HUDEP-2 (cell line): ENCODE measurements around the gene EXD3.
"Not testable (repeated sequence)": the region's sequence is repeated elsewhere in the genome, so short reads cannot be mapped to it uniquely, and the experiment has no call there.

Source experiments
- DNase-seq, 76 experiments: peaks; one replicate each; lab custom pipeline; 2025; ENCODE audit not compliant: unreplicated experiment in 76 of 76; lab: John Stamatoyannopoulos, UW

EXD3 gene

DNA sequence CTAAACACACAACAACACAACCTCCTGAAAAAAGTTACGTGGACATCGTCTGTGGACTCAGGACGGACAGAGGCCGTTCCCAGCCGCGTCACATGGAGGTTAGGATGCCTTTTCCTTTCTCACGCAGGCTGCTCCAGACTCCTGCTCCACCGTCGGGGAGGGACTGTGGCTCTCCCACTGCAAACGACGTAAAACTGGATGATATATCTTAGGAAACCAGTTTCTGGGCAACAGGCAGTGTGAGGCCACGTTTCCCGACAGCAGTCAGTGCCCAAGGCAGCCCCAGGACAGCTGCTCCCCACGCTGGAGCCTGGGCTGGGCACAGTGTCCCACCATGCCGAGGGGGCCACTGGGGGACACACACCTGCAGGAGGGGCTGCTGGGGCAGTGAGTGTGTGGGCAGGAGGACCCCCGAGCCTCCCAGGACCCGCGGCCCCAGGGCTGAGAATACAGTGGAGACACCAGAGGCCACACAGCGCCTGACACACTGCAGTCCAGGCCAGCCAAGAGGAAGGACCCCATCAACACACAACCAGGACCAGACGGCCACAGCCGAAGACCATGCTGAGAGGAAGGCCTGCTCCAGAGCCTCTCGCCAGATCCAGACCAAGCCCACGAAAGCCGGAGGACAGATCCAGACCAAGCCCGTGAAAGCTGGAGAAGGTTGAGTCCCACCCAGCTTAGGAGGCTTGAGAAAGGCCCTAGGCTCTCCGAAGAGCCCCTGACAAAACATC, 26.2 kb downstream of the EXD3 start:
- no peak for DNase-seq

GRCh38 chr9:137396227-137396626, 26.7 kb downstream of the EXD3 start:
- DNase-seq, result no peak

GRCh38 chr9:137395666-137396010, 27.3 kb downstream of the EXD3 start:
- no peak for DNase-seq

DNA sequence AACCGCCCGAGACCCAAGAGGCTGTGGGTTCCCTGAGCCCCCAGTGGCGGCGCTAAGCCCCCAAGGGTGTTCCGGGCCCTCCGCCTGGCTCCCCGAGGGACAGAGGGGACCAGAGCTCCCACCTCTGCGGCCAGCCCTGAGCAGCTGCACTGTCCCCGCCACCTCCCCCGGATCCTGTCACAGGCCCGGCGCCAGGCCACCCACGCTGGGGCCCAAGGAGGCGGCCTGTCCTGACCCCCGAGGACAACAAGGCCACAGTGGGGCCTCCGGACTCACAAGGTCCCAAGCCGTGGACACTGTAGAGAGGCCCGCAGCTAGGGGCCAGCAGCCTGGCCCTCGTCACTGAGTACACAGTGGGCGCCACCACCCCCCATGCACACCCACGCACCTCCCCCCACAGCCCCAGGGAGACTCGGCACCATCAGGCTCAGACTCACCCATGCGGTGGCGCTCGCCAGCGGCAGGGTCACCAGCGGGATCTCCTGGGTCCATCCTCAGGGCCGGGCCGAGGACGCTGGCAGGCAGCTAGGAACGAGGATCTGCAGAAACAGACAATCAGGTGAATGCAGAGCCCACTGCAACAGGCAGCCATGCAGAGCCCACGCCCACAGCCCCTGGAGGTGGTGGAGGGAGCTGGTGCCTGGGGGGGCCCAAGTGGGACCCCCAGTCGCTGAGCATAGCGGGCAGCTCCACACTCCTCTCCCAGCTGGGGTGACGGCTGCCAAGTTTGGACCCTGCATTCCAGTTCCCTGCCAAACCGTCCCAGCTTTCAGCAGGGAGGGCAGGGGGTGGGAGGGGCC, 27.9 kb downstream of the EXD3 start:
- DNase-seq, result peak in 1 of 76 experiments; percentile 20

DNA sequence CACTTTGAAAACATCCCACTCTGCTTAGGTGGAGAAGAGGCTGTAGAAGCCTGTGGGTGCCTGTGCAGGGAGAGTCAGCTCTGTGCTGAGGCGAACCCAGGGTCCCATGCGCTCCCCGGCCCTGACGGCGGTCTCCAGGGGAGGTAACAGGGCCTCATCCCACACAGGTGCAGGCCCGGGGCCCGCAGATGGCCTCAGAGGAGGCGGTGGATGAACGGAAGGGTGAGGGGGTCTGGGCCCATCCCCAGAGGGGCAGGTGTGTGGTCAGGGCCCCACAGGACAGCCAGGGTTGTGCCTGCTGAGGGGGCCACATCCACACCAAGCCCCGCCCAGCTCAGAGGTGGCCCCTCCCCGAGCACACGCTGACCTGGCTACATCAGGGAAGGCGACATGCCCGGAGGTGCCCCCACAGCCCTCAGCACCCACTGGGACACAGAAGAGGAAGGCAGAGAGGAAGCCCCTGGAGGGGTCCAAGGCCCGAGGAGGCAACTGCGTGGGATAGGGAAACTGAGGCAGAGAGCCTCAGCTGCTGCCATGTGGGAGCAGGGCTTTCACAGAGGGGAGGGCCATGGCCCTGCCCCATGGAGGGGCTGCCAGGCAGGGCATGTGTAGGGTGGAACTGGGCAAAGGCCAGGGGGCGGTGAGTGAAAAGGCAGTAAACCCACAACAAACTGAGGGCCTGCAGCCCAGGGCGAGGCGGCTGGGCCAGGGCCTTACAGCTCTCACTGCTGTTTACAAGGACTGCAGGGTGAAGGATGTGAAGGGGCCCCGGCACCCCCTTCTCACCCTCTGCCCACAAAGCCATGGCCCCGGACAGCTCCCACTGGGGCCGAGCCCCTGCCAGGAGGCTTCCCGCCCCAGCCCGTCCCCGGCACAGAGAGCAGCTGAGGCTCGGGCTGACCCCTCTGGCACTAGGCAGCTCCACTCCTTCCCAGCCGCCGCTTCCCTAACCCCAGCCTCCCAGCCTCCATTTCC, 29.5 kb downstream of the EXD3 start:
- DNase-seq, result no peak

DNA sequence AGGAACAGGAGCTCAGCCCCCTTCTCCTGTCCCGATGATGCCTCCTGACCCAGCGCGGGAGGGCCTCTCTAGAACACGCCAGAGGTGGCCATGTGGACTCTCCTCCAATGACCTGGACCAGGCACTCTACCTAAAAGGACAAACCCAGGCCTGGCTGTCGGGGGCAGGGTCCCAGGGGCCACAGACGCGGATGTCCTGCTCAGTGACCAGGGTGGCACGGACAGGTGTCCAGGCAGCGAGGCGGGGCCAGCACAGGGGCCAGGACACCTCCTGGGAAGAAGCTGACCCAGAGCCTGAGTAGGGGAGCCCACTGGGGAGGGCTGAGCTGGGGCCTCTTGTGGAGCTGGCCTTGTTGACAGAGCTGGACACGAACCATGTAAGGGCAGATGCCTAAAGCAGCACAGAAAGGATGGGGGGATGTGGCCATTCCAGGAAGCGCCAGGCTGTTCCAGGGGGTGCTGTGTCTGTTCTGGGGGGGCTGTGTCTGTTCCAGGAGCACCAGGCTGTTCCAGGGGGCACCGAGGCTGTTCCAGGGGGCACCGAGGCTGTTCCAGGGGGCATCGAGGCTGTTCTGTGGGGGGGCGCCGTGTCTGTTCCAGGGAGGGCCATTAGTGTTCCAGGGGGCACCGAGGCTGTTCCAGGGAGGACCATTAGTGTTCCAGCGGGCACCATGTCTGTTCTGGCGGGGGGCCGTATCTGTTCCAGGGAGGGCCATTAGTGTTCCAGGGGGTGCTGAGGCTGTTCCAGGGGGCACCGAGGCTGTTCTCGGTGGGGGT, 30.5 kb downstream of the EXD3 start:
- DNase-seq, result no peak

DNA sequence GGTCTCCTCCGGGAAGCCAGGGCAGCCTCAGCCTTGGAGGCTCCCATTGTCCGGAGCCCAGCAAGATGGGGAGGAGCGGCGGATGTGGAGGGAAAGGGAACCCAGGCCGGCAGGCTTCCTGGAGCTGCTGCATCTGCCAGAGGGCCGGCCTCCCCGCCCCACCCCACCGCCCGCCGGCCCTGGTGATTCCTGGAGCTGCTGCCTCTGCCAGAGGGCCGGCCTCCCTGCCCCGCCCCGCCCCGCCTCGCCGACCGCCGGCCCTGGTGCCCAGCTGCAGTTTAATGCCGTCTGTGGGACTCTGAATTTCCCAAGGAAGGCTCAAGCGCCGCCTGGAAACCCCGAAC, 31.6 kb downstream of the EXD3 start:
- peak in 18 of 76 experiments; percentile 7 to 66 (median 26) for DNase-seq

DNA sequence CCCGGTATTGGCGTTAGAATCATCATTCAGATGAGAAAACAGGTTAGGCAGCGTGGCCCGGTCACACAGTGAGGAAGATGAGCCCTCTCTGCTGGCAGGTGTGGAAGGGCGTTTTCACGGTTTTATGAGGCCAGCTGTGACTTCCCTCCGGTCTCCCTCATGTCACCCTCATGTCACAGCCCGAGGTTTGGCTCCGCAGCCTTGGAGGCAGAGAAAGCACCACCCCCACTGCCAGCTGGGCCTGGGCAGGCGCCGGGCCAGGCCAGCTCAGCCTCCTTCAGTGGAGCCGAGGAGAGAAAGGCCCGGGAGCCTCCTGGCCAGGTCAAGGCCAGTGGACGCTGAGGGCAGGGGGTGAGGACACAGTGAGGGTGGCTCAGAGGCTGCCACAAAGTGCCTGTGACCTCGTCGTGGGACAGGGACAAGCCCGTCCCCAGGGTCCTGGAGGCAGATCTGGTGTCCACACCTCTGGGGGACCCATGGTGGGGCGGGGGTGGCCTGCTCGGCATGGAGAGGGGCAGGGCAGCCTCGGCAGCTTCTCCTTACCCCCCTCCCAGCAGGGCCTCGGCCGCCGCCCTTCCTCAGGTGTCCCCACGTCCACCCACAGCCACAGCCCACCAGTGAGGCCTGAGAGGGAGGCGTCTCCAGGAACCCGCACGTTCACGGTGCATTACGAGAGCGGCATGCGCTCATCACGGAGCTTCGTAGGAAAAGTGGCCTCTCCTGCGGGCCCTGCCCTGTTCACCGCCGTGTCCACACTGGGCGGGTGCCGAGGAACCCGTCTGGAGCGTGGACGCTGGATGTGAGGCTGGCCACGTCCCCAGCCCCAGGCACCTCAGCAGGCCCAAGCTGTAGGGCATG, 32.2 kb downstream of the EXD3 start:
- peak in 14 of 76 experiments; percentile 13 to 72 (median 44) for DNase-seq

- DNase-seq, result no peak
These were observed 33.6 kb downstream of the EXD3 start for GRCh38 chr9:137389428-137389746.

GRCh38 chr9:137388589-137389427, 34.2 kb downstream of the EXD3 start:
- peak in 60 of 76 experiments; percentile 10 to 81 (median 40) for DNase-seq

GRCh38 chr9:137387891-137388560, 34.9 kb downstream of the EXD3 start:
- no peak for DNase-seq

- DNase-seq, result no peak
These were observed 35.7 kb downstream of the EXD3 start for GRCh38 chr9:137387114-137387890.

DNA sequence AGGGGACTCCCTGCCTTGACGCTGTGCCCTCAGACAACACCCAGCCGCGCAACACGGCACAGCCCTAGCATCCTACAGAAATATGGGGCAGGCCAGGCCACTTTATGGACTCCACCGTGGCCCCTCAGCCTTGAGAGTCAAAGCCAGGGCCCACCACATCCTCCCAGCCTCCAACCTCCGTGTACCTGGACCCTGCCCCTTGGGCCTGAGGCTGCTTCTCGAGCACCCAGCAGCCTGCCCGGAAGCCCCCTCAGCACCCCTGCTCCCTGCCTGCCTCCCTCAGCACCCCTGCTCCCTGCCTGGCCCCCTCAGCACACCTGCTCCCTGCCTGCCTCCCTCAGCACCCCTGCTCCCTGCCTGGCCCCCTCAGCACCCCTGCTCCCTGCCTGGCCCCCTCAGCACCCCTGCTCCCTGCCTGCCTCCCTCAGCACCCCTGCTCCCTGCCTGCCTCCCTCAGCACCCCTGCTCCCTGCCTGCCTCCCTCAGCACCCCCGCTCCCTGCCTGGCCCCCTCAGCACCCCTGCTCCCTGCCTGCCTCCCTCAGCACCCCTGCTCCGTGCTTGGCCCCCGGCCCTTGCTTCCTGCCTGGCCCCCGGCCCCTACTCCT, 36.4 kb downstream of the EXD3 start:
- not testable (repeated sequence) for DNase-seq

- no peak for DNase-seq
These were observed 37.8 kb downstream of the EXD3 start for GRCh38 chr9:137385061-137385655.

GRCh38 chr9:137383784-137384756, 38.9 kb downstream of the EXD3 start:
- no peak for DNase-seq
